RWPE1 (cell line): ENCODE data around the gene USP46.

Source experiments
- CTCF ChIA-PET: fragments of 350-600 bp; sonication (Branson Sonifier 250); formaldehyde crosslinking; extraction: SDS; loops from one replicate; lab custom pipeline; 2021; lab: Yijun Ruan, JAX
- POLR2A ChIA-PET: fragments of 400-600 bp; formaldehyde crosslinking; extraction: SDS; loops from one replicate; lab custom pipeline; 2020; ENCODE audit warnings: antibody characterized with exemption; ENCODE audit not compliant: low non-redundant PET; lab: Yijun Ruan, JAX
- DNase-seq: peaks from one replicate; pipeline ENCODE4 v3.0.0; 2012; ENCODE audit warnings: low spot score
- H3K27ac ChIP-seq: fragments of 450-650 bp; 2 replicates; pipeline ENCODE4 v1.5.1; 2017
- CTCF ChIP-seq: fragments of 450-650 bp; conservative IDR thresholded peaks from 2 replicates; pipeline ENCODE4 v1.5.1; 2017; ENCODE audit warnings: low read depth, mild to moderate bottlenecking

USP46 gene

GRCh38 chr4:52689096-52689495 is 30.0 kb upstream of the USP46 start:
- H3K27ac ChIP-seq: no peak overlapping the region
- TF ChIP-seq CTCF: no peak
- ChIA-PET CTCF (no interaction called here), POLR2A (no interaction called here)
- DNase-seq: no peak

- ChIA-PET CTCF (interaction anchor here (0.5 kb wide), 1 partner anchor 112 kb away, joined by 3 read pairs; no protein-coding TSS in a partner anchor), POLR2A (no interaction called here)
- DNase-seq: no peak
- no peak overlapping the region for H3K27ac ChIP-seq
- TF ChIP-seq CTCF: no peak
Observed at GRCh38 chr4:52687696-52688095, 28.6 kb upstream of the USP46 start.

- DNase-seq: no peak
- H3K27ac ChIP-seq: no peak overlapping the region
- POLR2A ChIA-PET: no interaction called here
- TF ChIP-seq CTCF: no peak
- CTCF ChIA-PET: no interaction called here
Observed at GRCh38 chr4:52685316-52685715, 26.2 kb upstream of the USP46 start.

- ChIA-PET POLR2A (no interaction called here), CTCF (no interaction called here)
- TF ChIP-seq CTCF: no peak
- no peak for DNase-seq
- H3K27ac ChIP-seq: no peak overlapping the region
Observed at GRCh38 chr4:52684896-52685295, 25.8 kb upstream of the USP46 start.

- no peak for TF ChIP-seq CTCF
- CTCF ChIA-PET: no interaction called here
- POLR2A ChIA-PET: no interaction called here
- no peak overlapping the region for H3K27ac ChIP-seq
- DNase-seq: no peak
Observed at GRCh38 chr4:52680381-52680780, 21.3 kb upstream of the USP46 start.

GRCh38 chr4:52676536-52676935 is 17.4 kb upstream of the USP46 start:
- TF ChIP-seq CTCF: no peak
- no peak for DNase-seq
- H3K27ac ChIP-seq: no peak overlapping the region
- CTCF ChIA-PET: interaction anchor here (1.2 kb wide), 1 partner anchor 19 kb away, joined by 4 read pairs; no protein-coding TSS in a partner anchor
- POLR2A ChIA-PET: no interaction called here
